ENCODE results near the gene HSDL2.

DNA sequence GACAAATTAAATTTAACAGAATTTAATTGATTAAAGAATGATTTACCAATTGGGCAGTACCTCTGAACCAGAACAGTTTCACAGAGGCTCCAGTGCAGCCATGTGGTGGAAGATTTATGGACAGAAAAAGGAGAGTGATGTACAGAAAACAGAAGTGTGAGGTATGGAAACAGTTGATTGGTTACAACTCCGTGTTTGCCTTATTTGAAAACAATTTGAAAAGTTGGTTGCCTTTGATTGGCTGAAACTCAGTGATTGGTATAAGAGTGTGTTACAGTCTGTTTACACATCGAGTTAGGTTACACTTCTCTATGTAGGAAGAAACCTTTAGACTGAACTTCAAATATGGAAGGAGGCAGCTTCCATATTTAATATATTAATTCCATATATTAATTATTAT, 136.9 kb downstream of the HSDL2 start:
- TF ChIP-seq, protein P1, sequence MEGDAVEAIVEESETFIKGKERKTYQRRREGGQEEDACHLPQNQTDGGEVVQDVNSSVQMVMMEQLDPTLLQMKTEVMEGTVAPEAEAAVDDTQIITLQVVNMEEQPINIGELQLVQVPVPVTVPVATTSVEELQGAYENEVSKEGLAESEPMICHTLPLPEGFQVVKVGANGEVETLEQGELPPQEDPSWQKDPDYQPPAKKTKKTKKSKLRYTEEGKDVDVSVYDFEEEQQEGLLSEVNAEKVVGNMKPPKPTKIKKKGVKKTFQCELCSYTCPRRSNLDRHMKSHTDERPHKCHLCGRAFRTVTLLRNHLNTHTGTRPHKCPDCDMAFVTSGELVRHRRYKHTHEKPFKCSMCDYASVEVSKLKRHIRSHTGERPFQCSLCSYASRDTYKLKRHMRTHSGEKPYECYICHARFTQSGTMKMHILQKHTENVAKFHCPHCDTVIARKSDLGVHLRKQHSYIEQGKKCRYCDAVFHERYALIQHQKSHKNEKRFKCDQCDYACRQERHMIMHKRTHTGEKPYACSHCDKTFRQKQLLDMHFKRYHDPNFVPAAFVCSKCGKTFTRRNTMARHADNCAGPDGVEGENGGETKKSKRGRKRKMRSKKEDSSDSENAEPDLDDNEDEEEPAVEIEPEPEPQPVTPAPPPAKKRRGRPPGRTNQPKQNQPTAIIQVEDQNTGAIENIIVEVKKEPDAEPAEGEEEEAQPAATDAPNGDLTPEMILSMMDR (IDR thresholded peaks at IDR 0.05; ENCODE audit: insufficient read depth, low read depth, low read length), result no peak
- no peak for TF ChIP-seq EZH2 (IDR thresholded peaks at IDR 0.05; ENCODE audit: insufficient read depth, low read length)
